HCT116 (cell line): ENCODE data around the gene CKM. TPM values are rescaled to one million over a fixed set of nuclear protein-coding genes. Genes with fewer than 3 reads are reported as not detected.

ENCODE experiments used
- ATAC-seq: fragments of 200-7000 bp; cut with Tn5 transposase; 2 replicates; pipeline ENCODE4 v1.9.1; 2020; ENCODE audit warnings: mild to moderate bottlenecking, moderate library complexity
- BruUV-seq: library from RNA; stranded (reverse); fragments of 400-500 nt; replicated peaks from 2 replicates; lab custom pipeline; 2021; lab: Mats Ljungman, UMichigan
- CTCF ChIA-PET: fragments of 300-600 bp; sonication (Branson Sonifier 250); formaldehyde crosslinking; loops from one replicate; lab custom pipeline; 2021; ENCODE audit warnings: antibody characterized with exemption; lab: Charles Lee
- POLR2A ChIA-PET: fragments of 300-600, 350-600 bp; sonication (Branson Sonifier 250); formaldehyde crosslinking; loops from one replicate; lab custom pipeline; 2021; ENCODE audit warnings: antibody characterized with exemption; lab: Charles Lee
- RAD21 ChIA-PET, 2 experiments: fragments of 300-600 bp; sonication (Branson Sonifier 250); formaldehyde crosslinking; loops; one replicate each; lab custom pipeline; 2023; ENCODE audit warnings: low total read pairs in 2 of 2; ENCODE audit not compliant: uncharacterized antibody in 2 of 2, unreplicated experiment in 2 of 2, low non-redundant PET in 1 of 2; lab: Charles Lee
- DNase-seq: peaks from one replicate; pipeline ENCODE4 v3.0.0-alpha.2; 2010; ENCODE audit warnings: low read depth, low spot score
- H2AFZ ChIP-seq: fragments of 200-600 bp; shearing (Covaris generic), sonication (generic); 2 replicates; pipeline ENCODE4 v1.6.1; 2017; ENCODE audit warnings: low read depth, mixed run types, mixed read lengths, antibody characterized with exemption, low read length; ENCODE audit not compliant: poor library complexity, severe bottlenecking
- H3K27ac ChIP-seq: 2 replicates; pipeline ENCODE4 v1.5.1; 2012; ENCODE audit warnings: low read depth, low read length
- H3K27me3 ChIP-seq: fragments of 200-600 bp; sonication (generic); 2 replicates; pipeline ENCODE4 v1.6.1; 2016; ENCODE audit warnings: mixed run types, low read length, mixed read lengths; ENCODE audit not compliant: insufficient read depth
- H3K36me3 ChIP-seq, 2 experiments: fragments of 200-500 bp in 1 of 2; fragments of 200-600 bp in 1 of 2; sonication (Bioruptor generic) in 1 of 2; sonication (generic) in 1 of 2; 2 replicates each; pipeline versions ENCODE4 v1.5.1 to v1.6.1; 2014 to 2016; ENCODE audit warnings: low read length in 2 of 2, inconsistent platforms in 1 of 2, mixed read lengths in 1 of 2, mixed run types in 1 of 2; ENCODE audit not compliant: insufficient read depth in 2 of 2, control insufficient read depth in 1 of 2
- H3K4me1 ChIP-seq, 2 experiments: fragments of 200-600 bp in 1 of 2; sonication (generic) in 1 of 2; 2 replicates each; pipeline versions ENCODE4 v1.5.1 to v1.6.1; 2012 to 2017; ENCODE audit warnings: low read length in 2 of 2, inconsistent platforms in 1 of 2, mild to moderate bottlenecking in 1 of 2, mixed read lengths in 1 of 2, mixed run types in 1 of 2, moderate library complexity in 1 of 2; ENCODE audit not compliant: insufficient read depth in 2 of 2, control insufficient read depth in 1 of 2
- H3K4me2 ChIP-seq: fragments of 200-600 bp; sonication (generic); 2 replicates; pipeline ENCODE4 v1.6.1; 2017; ENCODE audit warnings: mixed run types, low read length, mixed read lengths
- H3K4me3 ChIP-seq, 2 experiments: fragments of 200-600 bp in 1 of 2; sonication (generic) in 1 of 2; replicated peaks in 1 of 2; 2 replicates each; pipeline ENCODE4 v1.5.1; 2011 to 2016; ENCODE audit warnings: low read length in 2 of 2, control low read depth in 1 of 2, low read depth in 1 of 2, mild to moderate bottlenecking in 1 of 2, mixed read lengths in 1 of 2, mixed run types in 1 of 2
- H3K79me2 ChIP-seq: fragments of 200-600 bp; sonication (generic); 2 replicates; pipeline ENCODE4 v1.6.1; 2017; ENCODE audit warnings: mild to moderate bottlenecking, mixed run types, low read length, moderate library complexity, mixed read lengths; ENCODE audit not compliant: insufficient read depth
- H3K9ac ChIP-seq: fragments of 200-600 bp; sonication (generic); 2 replicates; pipeline ENCODE4 v1.6.1; 2016; ENCODE audit warnings: low read length, mixed read lengths
- H3K9me2 ChIP-seq: fragments of 200-600 bp; sonication (generic), shearing (Covaris generic); 2 replicates; pipeline ENCODE4 v1.6.1; 2017; ENCODE audit warnings: mixed run types, mild to moderate bottlenecking, moderate library complexity; ENCODE audit not compliant: insufficient read depth
- H3K9me3 ChIP-seq, 2 experiments: fragments of 200-500 bp in 1 of 2; fragments of 200-600 bp in 1 of 2; sonication (Bioruptor generic) in 1 of 2; sonication (generic) in 1 of 2; 2 replicates each; pipeline ENCODE4 v1.6.1; 2014 to 2017; ENCODE audit warnings: low read length in 2 of 2, mixed read lengths in 2 of 2, inconsistent platforms in 1 of 2, low read depth in 1 of 2, mild to moderate bottlenecking in 1 of 2, mixed run types in 1 of 2, moderate library complexity in 1 of 2; ENCODE audit not compliant: control insufficient read depth in 1 of 2, insufficient read depth in 1 of 2
- H4K20me1 ChIP-seq: fragments of 200-600 bp; sonication (generic), shearing (Covaris generic); 2 replicates; pipeline ENCODE4 v1.6.1; 2017; ENCODE audit warnings: mixed run types, mild to moderate bottlenecking, moderate library complexity; ENCODE audit not compliant: insufficient read depth
- ATF3 ChIP-seq: IDR thresholded peaks from 2 replicates; pipeline ENCODE4 v1.6.1; 2012
- CBX3 ChIP-seq: IDR thresholded peaks from 2 replicates; pipeline ENCODE4 v1.6.1; 2012; ENCODE audit warnings: low read depth
- CEBPB ChIP-seq: IDR thresholded peaks from 2 replicates; pipeline ENCODE4 v1.6.1; 2012; ENCODE audit warnings: low read depth
- CTCF ChIP-seq, 3 experiments: fragments of 200-600 bp in 1 of 3; sonication (generic) in 1 of 3; IDR thresholded peaks in 2 of 3; conservative IDR thresholded peaks in 1 of 3; 2 replicates each; pipeline ENCODE4 v1.5.1; 2012 to 2017; ENCODE audit warnings: low read depth in 2 of 3, low read length in 2 of 3, antibody characterized with exemption in 1 of 3, borderline replicate concordance in 1 of 3, control low read depth in 1 of 3, mild to moderate bottlenecking in 1 of 3, mixed read lengths in 1 of 3, mixed run types in 1 of 3, moderate library complexity in 1 of 3; ENCODE audit not compliant: insufficient read depth in 1 of 3
- EGR1 ChIP-seq: IDR thresholded peaks from 2 replicates; pipeline ENCODE4 v1.6.1; 2012; ENCODE audit warnings: low read depth
- ELF1 ChIP-seq: IDR thresholded peaks from 2 replicates; pipeline ENCODE4 v1.6.1; 2012; ENCODE audit warnings: low read depth, borderline replicate concordance
- EZH2phosphoT487 ChIP-seq: fragments of 200-600 bp; IDR thresholded peaks from 2 replicates; pipeline ENCODE4 v1.6.1; 2018; ENCODE audit warnings: antibody characterized with exemption, borderline replicate concordance
- POLR2AphosphoS5 ChIP-seq: IDR thresholded peaks from 2 replicates; pipeline ENCODE4 v1.6.1; 2011; ENCODE audit warnings: mild to moderate bottlenecking, low read depth, low read length, moderate library complexity
- RAD21 ChIP-seq: IDR thresholded peaks from 2 replicates; pipeline ENCODE4 v1.6.1; 2012; ENCODE audit warnings: low read depth, mild to moderate bottlenecking
- REST ChIP-seq: IDR thresholded peaks from 2 replicates; pipeline ENCODE4 v1.6.1; 2012; ENCODE audit warnings: low read depth
- SP1 ChIP-seq: IDR thresholded peaks from 2 replicates; pipeline ENCODE4 v1.6.1; 2012; ENCODE audit warnings: low read depth
- TCF7L2 ChIP-seq: IDR thresholded peaks from 2 replicates; pipeline ENCODE4 v1.7.0; 2011; ENCODE audit warnings: borderline replicate concordance, inconsistent platforms; ENCODE audit not compliant: insufficient read depth, insufficient read length; ENCODE audit errors: extremely low read depth
- YY1 ChIP-seq: IDR thresholded peaks from 2 replicates; pipeline ENCODE4 v1.6.1; 2011; ENCODE audit warnings: low read length, low read depth, moderate library complexity, mild to moderate bottlenecking; ENCODE audit not compliant: insufficient replicate concordance; ENCODE audit errors: extremely low read depth
- ZBTB33 ChIP-seq: IDR thresholded peaks from 2 replicates; pipeline ENCODE4 v1.6.1; 2011; ENCODE audit warnings: mild to moderate bottlenecking, low read length, moderate library complexity; ENCODE audit not compliant: insufficient replicate concordance; ENCODE audit errors: extremely low read depth
- ZFX ChIP-seq: fragments of 450-650 bp; IDR thresholded peaks from 2 replicates; pipeline ENCODE4 v1.6.1; 2017
- ZNF274 ChIP-seq: fragments of 200-500 bp; sonication (Bioruptor generic); IDR thresholded peaks from 2 replicates; pipeline ENCODE4 v1.6.1; 2014; ENCODE audit warnings: mild to moderate bottlenecking, low read depth, low read length, inconsistent platforms
- intact Hi-C: fragments of 100-400 bp; cut with micrococcal nuclease; formaldehyde crosslinking; loops from 2 replicates; pipeline ENCODE4 v1.10.0; 2022
- total RNA-seq: library from RNA; stranded (reverse); gene quantifications from one replicate; pipeline ENCODE4 v1.2.1, GENCODE V29; 2021; ENCODE audit not compliant: unreplicated experiment

CKM gene
- total RNA-seq, 1 experiment from 2014 or later, result not detected

GRCh38 chr19:45262570-45262969, 60.1 kb downstream of the CKM start:
- no peak overlapping the region for H3K4me3 ChIP-seq
- POLR2A ChIA-PET, result no interaction called here
- H2AFZ ChIP-seq, result no peak overlapping the region
- H3K27ac ChIP-seq, result no peak overlapping the region
- no peaks in the 10 kb centered on the region for H3K9me3 ChIP-seq
- H3K4me2 ChIP-seq, result no peak overlapping the region
- no peak for ATAC-seq
- TF ChIP-seq TCF7L2, result no peak
- TF ChIP-seq RAD21, result no peak
- TF ChIP-seq CTCF (IDR thresholded peaks at IDR 0.05 in 2 of 3, conservative IDR thresholded peaks at IDR 0.05 in 1 of 3; ENCODE audit: borderline replicate concordance in 1 of 3, insufficient read depth in 1 of 3, low read depth in 2 of 3, low read length in 2 of 3), result no peak
- no peak for TF ChIP-seq ZNF274
- TF ChIP-seq SP1, result no peak
- TF ChIP-seq ATF3, result no peak
- TF ChIP-seq ELF1, result no peak
- no peak for TF ChIP-seq ZFX
- TF ChIP-seq POLR2AphosphoS5, result no peak
- no peak for TF ChIP-seq ZBTB33
- no peak for TF ChIP-seq YY1
- no peak for TF ChIP-seq EGR1
- TF ChIP-seq EZH2phosphoT487, result no peak
- no peak for TF ChIP-seq CBX3
- no peak for TF ChIP-seq CEBPB
- TF ChIP-seq REST, result no peak
- H4K20me1 ChIP-seq, result no peaks in the 10 kb centered on the region
- no peaks in the 10 kb centered on the region for H3K4me1 ChIP-seq
- RAD21 ChIA-PET, result no interaction called here
- intact Hi-C loops, result no loop called here
- H3K9ac ChIP-seq, result no peak overlapping the region
- no peaks in the 10 kb centered on the region for H3K9me2 ChIP-seq
- CTCF ChIA-PET, result no interaction called here
- no TSS peak for BruUV-seq
- no peaks in the 10 kb centered on the region; a peak in 1 of 4 replicates for H3K36me3 ChIP-seq
- DNase-seq, result no peak
- no peaks in the 10 kb centered on the region for H3K79me2 ChIP-seq
- no peaks in the 10 kb centered on the region for H3K27me3 ChIP-seq
